Smooth muscle cell (in vitro differentiated cells): ENCODE results near the gene EIF4H. TPM values are rescaled to one million over a fixed set of nuclear protein-coding genes. Genes with fewer than 3 reads are reported as not detected.

ENCODE experiments used
- DNase-seq: peaks from one replicate; lab custom pipeline; 2025; ENCODE audit not compliant: unreplicated experiment; lab: John Stamatoyannopoulos, UW
- H2AFZ ChIP-seq: fragments of 200-600 bp; sonication (generic); 2 replicates; pipeline ENCODE4 v1.6.0; 2016; ENCODE audit warnings: antibody characterized with exemption, low read depth, mild to moderate bottlenecking
- H3F3A ChIP-seq: fragments of 200-600 bp; sonication (generic); 2 replicates; pipeline ENCODE4 v1.6.0; 2017; ENCODE audit warnings: antibody characterized with exemption, low read depth
- H3K27ac ChIP-seq: fragments of 200-600 bp; sonication (generic); 2 replicates; pipeline ENCODE4 v1.5.1; 2016; ENCODE audit warnings: low read depth, mild to moderate bottlenecking
- H3K27me3 ChIP-seq: fragments of 200-600 bp; sonication (generic); 2 replicates; pipeline ENCODE4 v1.6.1; 2016; ENCODE audit warnings: low read depth, mild to moderate bottlenecking
- H3K36me3 ChIP-seq: fragments of 200-600 bp; sonication (generic); 2 replicates; pipeline ENCODE4 v1.5.1; 2016; ENCODE audit warnings: low read depth
- H3K4me1 ChIP-seq: fragments of 200-600 bp; sonication (generic); 2 replicates; pipeline ENCODE4 v1.5.1; 2016; ENCODE audit warnings: low read depth
- H3K4me2 ChIP-seq: fragments of 200-600 bp; sonication (generic); 2 replicates; pipeline ENCODE4 v1.6.0; 2016; ENCODE audit warnings: mild to moderate bottlenecking
- H3K4me3 ChIP-seq: fragments of 200-600 bp; sonication (generic); 2 replicates; pipeline ENCODE4 v1.5.1; 2016; ENCODE audit warnings: mild to moderate bottlenecking
- H3K79me2 ChIP-seq: fragments of 200-600 bp; sonication (generic); 2 replicates; pipeline ENCODE4 v1.6.0; 2016; ENCODE audit warnings: low read depth, mild to moderate bottlenecking
- H3K9ac ChIP-seq: fragments of 200-600 bp; sonication (generic); 2 replicates; pipeline ENCODE4 v1.6.0; 2016; ENCODE audit warnings: low read depth
- H3K9me3 ChIP-seq: fragments of 200-600 bp; sonication (generic); replicated peaks from 2 replicates; pipeline ENCODE4 v1.5.1; 2016; ENCODE audit warnings: low read depth
- H4K20me1 ChIP-seq: fragments of 200-600 bp; sonication (generic); 2 replicates; pipeline ENCODE4 v1.6.0; 2016; ENCODE audit warnings: low read depth
- WGBS: methylation state at CpG from one replicate; pipeline ENCODE4 v1.1.7; 2016; ENCODE audit warnings: low lambda C conversion rate; 5-methylcytosine and 5-hydroxymethylcytosine counted together
- polyA plus RNA-seq: library from polyadenylated mRNA; unstranded; fragments of >200 nt; fragmentation: Nextera tagmentation; extraction: Ambion mirVana; gene quantifications from 2 replicates; pipeline ENCODE4 v1.2.1, GENCODE V29; 2016
- total RNA-seq: library from RNA; depleted of rRNA; stranded (reverse); fragments of >200 nt; gene quantifications from 2 replicates; pipeline ENCODE4 v1.2.3, GENCODE V29; 2014
- TF ChIP-seq, protein P1 (sequence below): fragments of 200-600 bp; sonication (generic); IDR thresholded peaks from 2 replicates; pipeline ENCODE4 v1.5.1; 2017; ENCODE audit warnings: borderline replicate concordance, mild to moderate bottlenecking, antibody characterized with exemption; ENCODE audit not compliant: insufficient read depth, poor library complexity, severe bottlenecking

EIF4H gene
- total and polyA plus RNA-seq, 2 experiments from 2014 or later: 168 to 222 TPM

DNA sequence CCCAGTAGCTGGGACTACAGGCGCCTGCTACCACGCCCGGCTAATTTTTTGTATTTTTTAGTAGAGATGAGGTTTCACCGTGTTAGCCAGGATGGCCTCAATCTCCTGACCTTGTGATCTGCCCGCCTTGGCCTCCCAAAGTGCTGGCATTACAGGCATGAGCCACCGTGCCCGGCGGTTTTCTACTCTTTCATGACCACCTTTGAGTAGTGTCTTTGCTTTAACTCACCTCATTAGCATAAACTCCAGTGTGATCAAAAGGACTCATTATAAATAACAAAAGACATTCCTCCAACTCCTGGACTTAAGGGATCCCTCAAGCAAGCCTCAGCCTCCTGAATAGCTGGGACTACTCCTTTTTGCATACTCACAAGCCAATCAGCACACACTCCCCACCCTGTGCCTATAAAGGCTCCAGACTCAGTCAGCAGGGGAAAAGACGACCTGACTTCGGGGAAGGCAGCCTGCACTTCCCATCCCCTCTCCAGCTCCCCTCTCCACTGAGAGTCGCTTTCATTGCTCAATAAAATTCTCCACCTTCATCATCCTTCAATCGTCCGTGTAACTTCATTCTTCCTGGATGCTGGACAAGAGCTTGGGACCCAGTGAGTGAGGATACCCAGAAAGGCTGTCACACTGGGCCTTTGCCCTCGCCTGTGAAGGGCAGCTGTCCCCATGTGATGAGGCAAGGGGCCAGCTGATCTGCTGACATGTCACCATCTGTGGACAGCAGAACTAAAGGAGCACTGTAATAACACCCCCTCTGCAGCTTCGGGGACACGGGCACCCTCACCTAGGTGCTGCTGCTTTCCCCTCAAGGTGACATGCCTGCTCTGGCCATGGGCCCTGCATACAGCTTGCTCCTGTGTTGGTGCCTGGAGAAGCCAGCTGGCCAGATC, 35.0 kb upstream of the EIF4H start:
- no peaks in the 10 kb centered on the region for H3K27me3 ChIP-seq
- TF ChIP-seq, protein P1, sequence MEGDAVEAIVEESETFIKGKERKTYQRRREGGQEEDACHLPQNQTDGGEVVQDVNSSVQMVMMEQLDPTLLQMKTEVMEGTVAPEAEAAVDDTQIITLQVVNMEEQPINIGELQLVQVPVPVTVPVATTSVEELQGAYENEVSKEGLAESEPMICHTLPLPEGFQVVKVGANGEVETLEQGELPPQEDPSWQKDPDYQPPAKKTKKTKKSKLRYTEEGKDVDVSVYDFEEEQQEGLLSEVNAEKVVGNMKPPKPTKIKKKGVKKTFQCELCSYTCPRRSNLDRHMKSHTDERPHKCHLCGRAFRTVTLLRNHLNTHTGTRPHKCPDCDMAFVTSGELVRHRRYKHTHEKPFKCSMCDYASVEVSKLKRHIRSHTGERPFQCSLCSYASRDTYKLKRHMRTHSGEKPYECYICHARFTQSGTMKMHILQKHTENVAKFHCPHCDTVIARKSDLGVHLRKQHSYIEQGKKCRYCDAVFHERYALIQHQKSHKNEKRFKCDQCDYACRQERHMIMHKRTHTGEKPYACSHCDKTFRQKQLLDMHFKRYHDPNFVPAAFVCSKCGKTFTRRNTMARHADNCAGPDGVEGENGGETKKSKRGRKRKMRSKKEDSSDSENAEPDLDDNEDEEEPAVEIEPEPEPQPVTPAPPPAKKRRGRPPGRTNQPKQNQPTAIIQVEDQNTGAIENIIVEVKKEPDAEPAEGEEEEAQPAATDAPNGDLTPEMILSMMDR: no peak
- no peak overlapping the region for H3K4me3 ChIP-seq
- DNase-seq: no peak
- H3K27ac ChIP-seq: no peak overlapping the region
- H3K9me3 ChIP-seq: no peaks in the 10 kb centered on the region
- no peaks in the 10 kb centered on the region for H3K4me1 ChIP-seq
- no peaks in the 10 kb centered on the region for H3K79me2 ChIP-seq
- no peaks in the 10 kb centered on the region for H3K36me3 ChIP-seq
- 42% methylated on average over 16 of the region's 16 CpGs for WGBS
- no peak overlapping the region for H3K4me2 ChIP-seq
- no peaks in the 10 kb centered on the region for H3F3A ChIP-seq
- H3K9ac ChIP-seq: no peak overlapping the region
- no peak overlapping the region for H2AFZ ChIP-seq
- no peaks in the 10 kb centered on the region for H4K20me1 ChIP-seq

DNA sequence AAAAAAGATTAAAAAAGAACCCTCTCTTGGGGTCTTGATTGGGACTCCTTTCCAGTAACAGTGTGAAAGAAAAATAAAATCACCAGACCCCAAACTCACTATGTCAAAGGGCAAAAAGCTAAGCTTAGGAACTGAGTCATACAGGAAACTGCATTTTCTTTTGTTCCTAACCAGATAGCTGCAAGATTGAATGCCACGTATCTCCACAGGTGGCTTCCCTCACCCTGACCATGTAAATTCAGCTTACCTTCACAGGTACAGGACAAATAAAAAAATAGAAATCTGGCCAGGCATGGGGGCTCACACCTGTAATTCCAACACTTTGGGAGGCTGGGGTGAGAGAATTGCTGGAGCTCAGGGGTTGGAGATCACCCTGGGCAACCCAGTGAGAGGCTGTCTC, 32.5 kb upstream of the EIF4H start:
- Histone ChIP-seq H4K20me1 (no peaks in the 10 kb centered on the region), H3K9ac (no peak overlapping the region), H3K27ac (no peak overlapping the region), H3K4me3 (no peak overlapping the region), H3K36me3 (no peaks in the 10 kb centered on the region), H3K79me2 (no peaks in the 10 kb centered on the region), H3K9me3 (no peaks in the 10 kb centered on the region), H3K4me1 (no peaks in the 10 kb centered on the region), H3F3A (no peaks in the 10 kb centered on the region), H3K27me3 (no peaks in the 10 kb centered on the region), H3K4me2 (no peak overlapping the region), H2AFZ (no peak overlapping the region)
- no peak for DNase-seq
- WGBS: 52% methylated on average over 1 of the region's 1 CpG
- TF ChIP-seq, protein P1: no peak

DNA sequence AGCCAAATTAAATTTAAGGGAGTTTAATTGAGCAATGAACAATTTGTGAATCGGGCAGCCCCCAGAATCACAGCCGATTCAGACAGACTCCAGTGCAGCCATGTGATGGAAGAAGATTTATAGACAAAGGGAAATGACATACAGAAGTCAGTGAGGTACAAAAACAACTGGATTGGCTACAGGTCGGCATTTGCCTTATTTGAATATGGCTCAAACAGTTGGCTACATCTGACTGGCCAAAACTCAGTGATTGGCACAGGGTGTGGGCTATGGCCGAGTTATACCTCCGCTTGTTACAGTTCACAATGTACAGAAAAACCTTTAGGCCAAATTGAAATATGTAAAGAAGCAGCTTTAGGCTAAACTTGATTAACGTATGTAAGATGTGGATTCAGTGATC, 30.8 kb upstream of the EIF4H start:
- TF ChIP-seq, protein P1: no peak
- Histone ChIP-seq H3K4me1 (no peaks in the 10 kb centered on the region), H3K4me2 (no peak overlapping the region), H3K4me3 (no peak overlapping the region), H3K9ac (no peak overlapping the region), H2AFZ (no peak overlapping the region), H3F3A (no peaks in the 10 kb centered on the region), H3K27ac (no peak overlapping the region), H3K79me2 (no peaks in the 10 kb centered on the region), H4K20me1 (no peaks in the 10 kb centered on the region), H3K9me3 (no peaks in the 10 kb centered on the region), H3K27me3 (no peaks in the 10 kb centered on the region), H3K36me3 (no peaks in the 10 kb centered on the region)
- no peak for DNase-seq
- 99% methylated on average over 6 of the region's 6 CpGs for WGBS

DNA sequence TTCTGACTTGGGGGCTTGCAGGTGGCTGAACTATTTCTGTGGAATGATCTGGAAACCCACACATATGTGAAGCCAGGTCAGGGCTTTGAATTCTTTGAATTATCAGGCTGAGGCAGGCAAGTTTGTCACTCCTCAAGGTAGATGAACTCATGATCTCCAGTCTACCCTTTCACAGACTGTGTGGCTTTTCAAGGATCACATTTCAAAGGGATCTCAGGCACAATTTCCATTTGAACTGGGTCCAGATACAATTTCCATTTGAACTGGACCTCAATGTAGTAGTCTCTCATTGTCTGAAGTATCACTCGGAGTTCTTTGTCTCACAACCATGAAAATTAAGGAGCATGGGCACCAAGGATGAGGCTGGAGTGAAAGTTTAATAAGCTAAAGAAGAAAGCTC, 25.7 kb upstream of the EIF4H start:
- Histone ChIP-seq H3K4me1 (no peaks in the 10 kb centered on the region), H3K79me2 (no peaks in the 10 kb centered on the region), H3K27ac (no peak overlapping the region), H3K9me3 (no peaks in the 10 kb centered on the region), H4K20me1 (no peaks in the 10 kb centered on the region), H3K4me2 (no peak overlapping the region), H3K36me3 (no peaks in the 10 kb centered on the region), H3F3A (no peaks in the 10 kb centered on the region), H2AFZ (no peak overlapping the region), H3K27me3 (no peaks in the 10 kb centered on the region), H3K4me3 (no peak overlapping the region), H3K9ac (no peak overlapping the region)
- TF ChIP-seq, protein P1: no peak
- WGBS: 69% methylated on average over 1 of the region's 1 CpG
- DNase-seq: no peak
